B cell (primary cell): ENCODE measurements around the gene RASGEF1B.

Experiments used
- CTCF ChIP-seq: fragments of 200-600 bp; IDR thresholded peaks from one replicate; pipeline ENCODE4 v1.8.0; 2022; ENCODE audit warnings: antibody characterized with exemption, mild to moderate bottlenecking
- EZH2 ChIP-seq: IDR thresholded peaks from 2 replicates; pipeline ENCODE4 v1.6.1; 2012; ENCODE audit warnings: borderline replicate concordance, low read depth, mild to moderate bottlenecking, moderate library complexity, low read length; ENCODE audit not compliant: insufficient read depth, poor library complexity, severe bottlenecking

GRCh38 chr4:81486502-81486901 is 14.8 kb upstream of the RASGEF1B start:
- TF ChIP-seq CTCF (no peak), EZH2 (no peak)
